Activated T-cell treated with anti-CD3 and anti-CD28 coated beads, Interleukin-2, amount 50 U/mL, for 4 hours (primary cell): ENCODE results near the gene FNDC11. TPM values are rescaled to one million over a fixed set of nuclear protein-coding genes. Genes with fewer than 3 reads are reported as not detected.
"Not testable (repeated sequence)": the region's sequence is repeated elsewhere in the genome, so short reads cannot be mapped to it uniquely, and the experiment has no call there.

Experiments
- ATAC-seq, 2 donors: fragments of 200-7000 bp; cut with Tn5 transposase; one replicate each; pipeline ENCODE4 v1.10.0; 2021
- DNase-seq: peaks from one replicate; pipeline ENCODE4 v3.0.0-alpha.2; 2020
- H3K27me3 Mint-ChIP-seq: one replicate; pipeline ENCODE4 v1.8.0; 2021; ENCODE audit warnings: low read depth, mixed read lengths
- H3K36me3 Mint-ChIP-seq: one replicate; pipeline ENCODE4 v1.8.0; 2022; ENCODE audit warnings: mixed read lengths; ENCODE audit not compliant: insufficient read depth
- H3K4me1 Mint-ChIP-seq: one replicate; pipeline ENCODE4 v1.8.0; 2021; ENCODE audit warnings: low read depth, mixed read lengths
- H3K4me3 Mint-ChIP-seq: one replicate; pipeline ENCODE4 v1.8.0; 2021; ENCODE audit warnings: mild to moderate bottlenecking, moderate library complexity, mixed read lengths
- H3K9me3 Mint-ChIP-seq: one replicate; pipeline ENCODE4 v1.8.0; 2021; ENCODE audit warnings: mixed read lengths
- total RNA-seq, 3 donors: library from RNA; stranded (reverse); gene quantifications; one replicate each; pipeline ENCODE4 v1.2.1, GENCODE V29; 2021

The FNDC11 gene
- total RNA-seq, 3 donors from 2014 or later, result 0.13 to 0.19 (median 0.18) TPM

DNA sequence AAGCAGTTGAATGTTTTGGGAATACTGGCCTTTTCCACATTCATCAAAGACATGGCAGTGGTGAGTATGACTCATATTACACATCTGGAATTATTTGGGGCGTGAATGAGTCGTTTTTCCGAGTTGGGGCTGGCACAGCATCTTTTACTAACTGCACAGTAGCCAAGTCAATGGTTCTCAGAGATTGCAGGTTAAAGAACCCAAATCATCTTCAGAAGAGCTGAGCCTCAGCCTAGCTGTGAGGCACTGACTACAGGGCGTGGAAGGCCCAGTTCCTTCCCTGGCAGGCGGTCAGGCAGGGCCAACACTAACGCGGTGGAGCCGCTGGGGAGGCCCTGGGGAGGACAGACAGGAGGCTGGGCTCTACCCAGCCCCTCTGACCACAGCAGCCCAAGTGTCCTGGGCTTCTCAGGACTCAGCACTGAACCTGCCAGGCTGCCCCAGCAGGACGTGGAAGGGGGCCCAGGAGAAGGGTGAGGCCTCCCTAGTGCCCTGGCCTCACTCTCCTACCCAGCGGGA lies 40.1 kb downstream of the FNDC11 start:
- Mint-ChIP-seq H3K4me1 (no peaks in the 10 kb centered on the region), H3K27me3 (no peaks in the 10 kb centered on the region), H3K36me3 (peaks cover 27% of the 10 kb centered on the region), H3K4me3 (no peak overlapping the region), H3K9me3 (no peaks in the 10 kb centered on the region)
- no peak for ATAC-seq
- DNase-seq, result no peak

DNA sequence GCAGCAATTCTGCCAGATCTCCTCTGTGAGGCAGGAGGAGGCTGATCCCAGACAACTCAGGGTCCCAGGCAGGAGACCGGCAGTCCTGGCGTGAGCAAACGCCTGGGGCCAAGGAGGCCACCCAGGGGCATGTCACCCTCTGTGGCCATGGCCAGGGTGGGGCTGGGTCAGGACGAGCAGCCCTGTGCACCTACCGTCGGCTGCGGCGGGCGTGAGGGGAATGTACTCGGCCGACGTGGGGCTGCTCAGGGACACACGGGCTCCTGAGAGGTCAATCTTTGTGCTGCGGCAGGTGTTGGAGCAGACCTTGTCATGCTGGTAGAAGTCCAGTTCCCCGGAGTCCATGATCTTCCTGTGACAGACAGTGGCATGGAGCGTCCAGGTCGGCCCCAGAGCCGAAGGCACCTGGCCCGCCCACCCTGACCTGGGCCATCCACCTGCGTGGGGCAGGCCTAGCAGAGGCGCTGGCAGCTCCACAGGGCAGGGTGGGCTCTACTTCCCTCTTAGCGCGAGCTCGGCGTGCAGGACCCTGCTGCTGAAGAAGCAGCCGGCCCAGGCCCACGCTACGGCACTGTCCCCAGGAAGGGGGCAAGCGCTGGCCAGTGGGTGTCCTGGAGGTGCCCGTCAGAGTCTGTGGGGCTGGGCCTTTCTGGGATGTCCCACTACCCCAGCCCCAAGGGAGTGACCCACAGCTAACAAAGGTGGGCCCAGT lies 41.6 kb downstream of the FNDC11 start:
- H3K9me3 Mint-ChIP-seq, result no peaks in the 10 kb centered on the region
- no peak for ATAC-seq
- H3K36me3 Mint-ChIP-seq, result peaks cover 27% of the 10 kb centered on the region
- no peak overlapping the region for H3K4me3 Mint-ChIP-seq
- H3K4me1 Mint-ChIP-seq, result no peaks in the 10 kb centered on the region
- no peak for DNase-seq
- H3K27me3 Mint-ChIP-seq, result no peaks in the 10 kb centered on the region

DNA sequence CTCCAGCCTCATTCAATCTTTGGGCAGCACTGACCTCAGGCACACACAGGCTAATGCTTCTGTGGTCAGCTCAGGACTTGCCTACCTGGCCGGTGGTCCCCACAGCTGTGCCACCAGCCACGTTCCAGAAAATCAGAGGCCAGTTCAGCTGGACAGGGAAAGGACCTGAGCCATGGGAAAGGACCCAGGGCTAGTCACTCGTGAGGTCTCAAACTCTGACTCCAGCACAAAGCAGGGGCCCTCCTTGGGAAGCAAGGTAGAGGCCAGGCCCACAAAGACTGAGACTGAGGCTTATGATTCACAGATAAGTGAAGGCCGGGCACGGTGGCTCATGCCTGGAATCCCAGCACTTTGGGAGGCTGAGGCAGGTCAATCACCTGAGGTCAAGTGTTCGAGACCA lies 42.5 kb downstream of the FNDC11 start:
- DNase-seq, result no peak
- Mint-ChIP-seq H3K9me3 (no peaks in the 10 kb centered on the region), H3K4me1 (no peaks in the 10 kb centered on the region), H3K4me3 (no peak overlapping the region), H3K36me3 (peaks cover 26% of the 10 kb centered on the region), H3K27me3 (no peaks in the 10 kb centered on the region)
- no peak for ATAC-seq

DNA sequence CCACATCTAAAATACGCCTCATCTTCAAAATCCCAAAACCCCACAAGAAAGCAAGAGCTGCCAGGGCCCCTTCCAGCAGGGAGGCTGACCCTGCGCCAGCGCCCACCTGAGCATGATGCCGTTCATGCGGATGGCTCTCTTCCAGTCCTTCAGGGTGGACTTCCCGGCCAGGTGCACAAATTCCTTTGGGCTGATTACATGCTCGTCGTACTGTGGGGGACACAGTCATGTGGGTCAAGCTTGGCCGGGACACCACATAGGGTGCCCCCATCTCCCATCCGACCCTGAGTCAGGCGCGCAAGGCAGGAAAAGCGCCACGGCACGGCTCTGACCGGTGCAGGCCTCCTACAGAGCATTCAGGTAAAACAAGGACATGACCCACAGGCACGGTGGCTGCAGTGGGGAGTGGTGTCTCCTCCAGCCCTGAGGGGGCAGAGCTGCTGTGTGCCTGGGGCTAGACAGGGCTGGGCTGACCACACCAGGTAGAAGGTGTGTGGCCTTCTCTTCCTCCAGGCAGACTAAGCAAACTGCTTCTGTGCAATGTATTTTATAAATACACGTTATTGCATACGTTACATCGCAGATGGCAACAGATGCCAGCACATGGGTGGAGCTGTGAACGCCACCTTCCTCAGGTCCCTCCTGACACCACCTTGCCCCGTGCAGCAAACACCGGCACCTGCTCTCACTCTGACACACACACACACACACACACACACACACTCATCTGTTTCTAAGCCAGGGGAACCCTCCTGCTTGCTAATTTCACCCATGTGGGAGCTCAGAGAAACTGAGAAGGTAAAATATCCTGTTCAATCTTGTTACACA lies 43.9 kb downstream of the FNDC11 start:
- H3K4me3 Mint-ChIP-seq, result no peak overlapping the region

DNA sequence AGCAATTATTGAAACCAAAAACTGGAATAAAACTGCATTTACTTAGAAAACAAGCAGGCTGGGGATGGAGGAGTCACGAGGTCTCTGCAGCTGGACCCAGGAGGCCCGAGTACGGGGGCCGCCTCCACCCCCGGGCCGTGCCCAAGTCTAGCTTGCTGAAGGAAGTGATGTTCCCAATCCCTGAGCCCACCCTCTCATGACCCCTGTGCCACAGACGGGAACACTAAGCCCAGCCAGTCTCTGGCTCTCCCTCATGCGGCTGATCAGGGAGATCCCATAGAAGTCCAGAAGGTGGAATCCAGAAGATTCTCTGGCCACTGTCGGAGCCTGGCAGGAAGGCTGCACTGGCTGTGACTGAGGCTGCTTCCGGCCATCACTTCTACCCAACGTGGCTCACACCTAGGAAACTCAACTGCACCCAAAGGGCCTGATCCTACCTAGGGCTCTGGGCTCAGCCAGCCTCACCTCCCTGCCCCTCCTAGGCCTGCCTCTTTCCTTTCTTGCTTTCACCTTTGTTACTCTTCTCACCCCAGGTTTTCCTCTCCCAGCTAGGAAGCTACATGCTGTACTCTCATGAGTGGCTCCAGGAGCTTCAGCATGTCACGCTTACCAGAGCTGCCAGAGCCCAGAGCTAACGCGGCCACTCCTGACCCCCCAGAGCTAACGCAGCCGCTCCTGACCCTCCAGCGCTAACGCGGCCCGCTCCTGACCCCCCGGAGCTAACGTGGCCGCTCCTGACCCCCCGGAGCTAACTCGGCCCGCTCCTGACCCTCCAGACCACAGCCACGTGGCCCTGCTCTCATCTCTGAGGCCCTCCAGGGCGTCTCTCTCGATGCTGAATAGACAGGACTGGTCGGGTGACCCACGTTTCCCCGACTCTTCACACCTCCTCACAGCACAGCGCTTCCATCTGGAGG lies 44.8 kb downstream of the FNDC11 start:
- peaks cover 27% of the 10 kb centered on the region for H3K36me3 Mint-ChIP-seq
- DNase-seq (no peak), ATAC-seq (no peak)
- H3K27me3 Mint-ChIP-seq, result no peaks in the 10 kb centered on the region
- H3K9me3 Mint-ChIP-seq, result no peaks in the 10 kb centered on the region
- H3K4me3 Mint-ChIP-seq, result no peak overlapping the region
- no peaks in the 10 kb centered on the region for H3K4me1 Mint-ChIP-seq

More for the DNA sequence above, 43.9 kb downstream of the FNDC11 start:
- H3K9me3 Mint-ChIP-seq, result no peaks in the 10 kb centered on the region
- ATAC-seq, result no peak
- DNase-seq, result no peak
- H3K27me3 Mint-ChIP-seq, result no peaks in the 10 kb centered on the region
- no peaks in the 10 kb centered on the region for H3K4me1 Mint-ChIP-seq
- H3K36me3 Mint-ChIP-seq, result peaks cover 29% of the 10 kb centered on the region

DNA sequence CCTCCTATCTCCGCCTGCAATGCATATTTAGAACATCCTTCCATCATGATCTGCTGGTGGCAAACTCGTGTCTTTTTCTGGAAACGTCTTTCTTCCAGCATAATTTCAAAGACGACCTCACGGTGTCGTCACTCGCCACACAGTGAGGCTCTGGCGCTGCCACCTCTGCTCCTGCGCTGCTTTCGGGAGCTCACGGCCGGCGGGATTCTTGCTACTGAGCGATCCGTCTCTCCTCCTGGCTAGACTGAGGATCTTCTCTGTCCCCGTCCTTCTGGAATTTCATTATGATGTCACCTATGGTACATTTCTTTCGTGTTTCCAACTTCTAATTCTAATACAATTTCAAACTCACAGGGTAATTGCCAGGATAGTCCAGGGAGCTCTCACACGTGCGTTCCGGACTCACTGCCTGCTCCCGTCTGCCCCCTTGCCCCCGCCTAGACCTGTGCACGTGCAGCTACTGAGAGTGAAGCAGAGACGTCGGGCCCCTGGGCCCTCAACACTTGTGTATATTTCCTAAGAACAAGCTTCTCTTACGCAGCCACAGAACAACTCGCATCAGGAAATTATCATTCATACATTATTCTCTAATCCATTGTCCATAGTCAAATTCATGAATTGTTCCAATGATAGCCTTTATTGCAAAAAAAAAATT lies 45.6 kb downstream of the FNDC11 start:
- H3K36me3 Mint-ChIP-seq, result peaks cover 26% of the 10 kb centered on the region
- ATAC-seq (no peak), DNase-seq (no peak)
- no peaks in the 10 kb centered on the region for H3K27me3 Mint-ChIP-seq
- no peaks in the 10 kb centered on the region for H3K4me1 Mint-ChIP-seq
- H3K9me3 Mint-ChIP-seq, result no peaks in the 10 kb centered on the region
- H3K4me3 Mint-ChIP-seq, result no peak overlapping the region

DNA sequence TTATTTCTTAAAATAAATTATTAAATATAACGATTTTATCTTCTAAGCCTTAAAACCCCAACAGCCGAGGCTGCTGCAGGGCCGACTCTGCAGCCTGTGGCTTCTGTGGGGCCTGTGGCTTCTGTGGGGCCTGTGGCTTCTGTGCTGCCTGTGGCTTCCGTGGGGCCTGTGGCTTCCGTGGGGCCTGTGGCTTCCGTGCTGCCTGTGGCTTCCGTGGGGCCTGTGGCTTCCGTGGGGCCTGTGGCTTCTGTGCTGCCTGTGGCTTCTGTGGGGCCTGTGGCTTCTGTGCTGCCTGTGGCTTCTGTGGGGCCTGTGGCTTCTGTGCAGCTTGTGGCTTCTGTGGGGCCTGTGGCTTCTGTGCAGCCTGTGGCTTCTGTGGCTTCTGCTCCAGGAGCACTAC lies 47.7 kb downstream of the FNDC11 start:
- not testable (repeated sequence) for H3K27me3 Mint-ChIP-seq, ATAC-seq, DNase-seq, H3K4me1 Mint-ChIP-seq, H3K4me3 Mint-ChIP-seq, H3K9me3 Mint-ChIP-seq
- H3K36me3 Mint-ChIP-seq, result peaks cover 20% of the 10 kb centered on the region

DNA sequence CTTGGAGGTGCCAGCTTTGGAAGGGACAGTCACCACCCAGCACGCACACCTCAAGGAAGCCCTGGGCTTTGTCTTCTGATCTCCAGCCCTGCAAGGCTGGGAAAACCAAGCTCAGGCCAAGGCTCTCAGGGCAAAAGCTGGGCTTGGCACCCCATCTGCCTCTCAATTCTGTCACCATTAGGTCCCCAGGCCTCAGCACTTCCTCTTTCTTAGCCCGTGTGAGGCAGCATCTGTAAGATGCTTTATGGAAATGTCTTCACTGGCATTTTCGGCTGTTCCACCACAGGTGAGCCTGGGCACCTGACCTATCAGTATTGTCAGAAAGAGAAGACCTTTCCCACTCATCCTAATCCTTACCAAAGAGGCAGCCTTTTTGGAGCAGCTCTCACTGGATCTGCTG lies 48.4 kb downstream of the FNDC11 start:
- no peaks in the 10 kb centered on the region for H3K9me3 Mint-ChIP-seq
- no peak overlapping the region for H3K4me3 Mint-ChIP-seq
- H3K27me3 Mint-ChIP-seq, result no peaks in the 10 kb centered on the region
- DNase-seq, result no peak
- H3K4me1 Mint-ChIP-seq, result peaks cover 4% of the 10 kb centered on the region
- peaks cover 20% of the 10 kb centered on the region for H3K36me3 Mint-ChIP-seq
- ATAC-seq, result no peak

Other genes starting within 250 kb of the FNDC11 start
- not detected for gene CHRNA4, start 192.8 kb upstream of the FNDC11 start, total RNA-seq
- gene KCNQ2, start 81.5 kb upstream of the FNDC11 start, total RNA-seq, result not detected
- gene EEF1A2, start 55.1 kb upstream of the FNDC11 start, total RNA-seq, result under 1 TPM; 0.63 to 0.96 (median 0.74) TPM
- gene PPDPF, start 33.4 kb upstream of the FNDC11 start, total RNA-seq, result 100 to 1,000 TPM; 137 to 171 (median 165) TPM
- gene PTK6, start 16.8 kb upstream of the FNDC11 start, total RNA-seq, result under 1 TPM; 0.13 to 0.21 (median 0.16) TPM
- not detected for gene SRMS, start 6.4 kb upstream of the FNDC11 start, total RNA-seq
- 10 to 100 TPM in 1 of 3 donors, 1 to 10 TPM in 2; 7.4 to 11.9 (median 7.8) TPM for gene HELZ2, start 20.1 kb downstream of the FNDC11 start, total RNA-seq
- gene GMEB2, start 72.9 kb downstream of the FNDC11 start, total RNA-seq, result 10 to 100 TPM; 14.6 to 16.1 (median 15.1) TPM
- gene STMN3, start 99.3 kb downstream of the FNDC11 start, total RNA-seq, result 10 to 100 TPM; 11.4 to 16.2 (median 12.4) TPM
- gene RTEL1, start 104.2 kb downstream of the FNDC11 start, total RNA-seq, result 10 to 100 TPM; 50.6 to 67.7 (median 62.3) TPM
- under 1 TPM in 1 of 3 donors, not detected in 2; 0.47 TPM for gene TNFRSF6B, start 142.5 kb downstream of the FNDC11 start, total RNA-seq
- 10 to 100 TPM; 62.1 to 67.1 (median 63.5) TPM for gene ARFRP1, start 153.8 kb downstream of the FNDC11 start, total RNA-seq
- gene ZGPAT, start 153.9 kb downstream of the FNDC11 start, total RNA-seq, result 10 to 100 TPM; 38.1 to 43.9 (median 42.0) TPM
- gene LIME1, start 182.5 kb downstream of the FNDC11 start, total RNA-seq, result 10 to 100 TPM in 1 of 3 donors, 1 to 10 TPM in 2; 7.1 to 10.4 (median 9.3) TPM
- gene SLC2A4RG, start 185.6 kb downstream of the FNDC11 start, total RNA-seq, result 10 to 100 TPM; 17.2 to 18.1 (median 17.3) TPM